ACC112 (cell line): ENCODE data around the gene TUT1.

Source experiments
- H2AFZ ChIP-seq: fragments of 200-600 bp; sonication (generic); one replicate; pipeline ENCODE4 v1.6.0; 2017; ENCODE audit warnings: antibody characterized with exemption, low read length; ENCODE audit not compliant: unreplicated experiment
- H3K27ac ChIP-seq: fragments of 200-600 bp; sonication (generic); 2 replicates; pipeline ENCODE4 v1.5.1; 2014; ENCODE audit warnings: low read depth, mild to moderate bottlenecking, antibody characterized with exemption, low read length, moderate library complexity
- H3K27me3 ChIP-seq: fragments of 200-600 bp; sonication (generic); 2 replicates; pipeline ENCODE4 v1.6.1; 2014; ENCODE audit warnings: mild to moderate bottlenecking, antibody characterized with exemption, low read length, moderate library complexity, mixed read lengths; ENCODE audit not compliant: insufficient read depth
- H3K36me3 ChIP-seq: fragments of 200-600 bp; sonication (generic); 2 replicates; pipeline ENCODE4 v1.6.1; 2016; ENCODE audit warnings: mild to moderate bottlenecking, antibody characterized with exemption, low read length, moderate library complexity, mixed read lengths; ENCODE audit not compliant: insufficient read depth
- H3K4me1 ChIP-seq: fragments of 200-600 bp; sonication (generic); one replicate; pipeline ENCODE4 v1.6.1; 2016; ENCODE audit warnings: low read length, mixed read lengths; ENCODE audit not compliant: insufficient read depth, unreplicated experiment, control insufficient read depth
- H3K4me3 ChIP-seq: fragments of 200-600 bp; sonication (generic); 2 replicates; pipeline ENCODE4 v1.5.1; 2014; ENCODE audit warnings: mild to moderate bottlenecking, low read depth, low read length
- H3K79me2 ChIP-seq: fragments of 200-600 bp; sonication (generic); one replicate; pipeline ENCODE4 v1.6.0; 2016; ENCODE audit warnings: low read length; ENCODE audit not compliant: control insufficient read depth, unreplicated experiment, insufficient read depth

The TUT1 gene

GRCh38 chr11:62546244-62546928, 44.9 kb downstream of the TUT1 start, which contains the start of gene AHNAK:
Gene AHNAK (minus strand): TSS chr11:62546806. CDS start chr11:62536098, 10,708 bp downstream.
- Histone ChIP-seq H3K36me3 (no peaks in the 10 kb centered on the region), H3K27ac (peak within 1 kb of the TSS; percentile 74), H3K79me2 (peaks cover 64% of the 10 kb centered on the region), H2AFZ (peak within 1 kb of the TSS; percentile 20), H3K4me1 (peaks cover 32% of the 10 kb centered on the region), H3K4me3 (peak within 1 kb of the TSS; percentile 97), H3K27me3 (no peaks in the 10 kb centered on the region)

- H3K36me3 ChIP-seq = no peaks in the 10 kb centered on the region
- H3K4me3 ChIP-seq = peak overlapping the region; percentile 97
- H3K4me1 ChIP-seq = peaks cover 39% of the 10 kb centered on the region
- H3K27me3 ChIP-seq = no peaks in the 10 kb centered on the region
- H2AFZ ChIP-seq = no peak overlapping the region
- peaks cover 71% of the 10 kb centered on the region for H3K79me2 ChIP-seq
- peak overlapping the region; percentile 74 for H3K27ac ChIP-seq
These were observed 45.7 kb downstream of the TUT1 start for GRCh38 chr11:62545437-62546243.

- H3K79me2 ChIP-seq = peaks cover 80% of the 10 kb centered on the region
- H3K27ac ChIP-seq = peak overlapping the region; percentile 74
- H2AFZ ChIP-seq = no peak overlapping the region
- H3K27me3 ChIP-seq = no peaks in the 10 kb centered on the region
- H3K4me1 ChIP-seq = peaks cover 46% of the 10 kb centered on the region
- H3K4me3 ChIP-seq = peak overlapping the region; percentile 97
- H3K36me3 ChIP-seq = no peaks in the 10 kb centered on the region
These were observed 46.5 kb downstream of the TUT1 start for GRCh38 chr11:62544581-62545436.

GRCh38 chr11:62543680-62544444, 47.5 kb downstream of the TUT1 start:
- H3K79me2 ChIP-seq = peaks cover 88% of the 10 kb centered on the region
- H3K36me3 ChIP-seq = no peaks in the 10 kb centered on the region
- H3K4me3 ChIP-seq = peak overlapping the region; percentile 97
- H3K27me3 ChIP-seq = no peaks in the 10 kb centered on the region
- peak overlapping the region; percentile 74 for H3K27ac ChIP-seq
- H3K4me1 ChIP-seq = peaks cover 50% of the 10 kb centered on the region
- H2AFZ ChIP-seq = no peak overlapping the region

GRCh38 chr11:62542750-62543567, 48.4 kb downstream of the TUT1 start:
- H3K27ac ChIP-seq = peak overlapping the region; percentile 74
- no peaks in the 10 kb centered on the region for H3K27me3 ChIP-seq
- peaks cover 96% of the 10 kb centered on the region for H3K79me2 ChIP-seq
- H2AFZ ChIP-seq = no peak overlapping the region
- peaks cover 50% of the 10 kb centered on the region for H3K4me1 ChIP-seq
- 0 out of 2 replicates have a peak, but pooled peaks cover 3% of the 10 kb centered on the region for H3K36me3 ChIP-seq
- H3K4me3 ChIP-seq = peak overlapping the region; percentile 97

GRCh38 chr11:62542111-62542745, 49.1 kb downstream of the TUT1 start:
- peaks cover 96% of the 10 kb centered on the region for H3K79me2 ChIP-seq
- H3K27ac ChIP-seq = peak overlapping the region; percentile 74
- H3K27me3 ChIP-seq = no peaks in the 10 kb centered on the region
- no peak overlapping the region for H2AFZ ChIP-seq
- H3K4me1 ChIP-seq = peaks cover 48% of the 10 kb centered on the region
- peak overlapping the region; percentile 97 for H3K4me3 ChIP-seq
- 0 out of 2 replicates have a peak, but pooled peaks cover 3% of the 10 kb centered on the region for H3K36me3 ChIP-seq

- Histone ChIP-seq H3K27me3 (no peaks in the 10 kb centered on the region), H3K79me2 (peaks cover 99% of the 10 kb centered on the region), H3K4me1 (peaks cover 53% of the 10 kb centered on the region), H3K36me3 (0 out of 2 replicates have a peak, but pooled peaks cover 3% of the 10 kb centered on the region), H3K27ac (peak overlapping the region; percentile 74), H3K4me3 (peak overlapping the region; percentile 97), H2AFZ (no peak overlapping the region)
These were observed 50.3 kb downstream of the TUT1 start for GRCh38 chr11:62540804-62541701.

- Histone ChIP-seq H3K79me2 (peaks cover 99% of the 10 kb centered on the region), H2AFZ (no peak overlapping the region), H3K27me3 (no peaks in the 10 kb centered on the region), H3K4me1 (peaks cover 55% of the 10 kb centered on the region), H3K4me3 (peak overlapping the region; percentile 64), H3K27ac (peak overlapping the region; percentile 70), H3K36me3 (peaks cover 12% of the 10 kb centered on the region)
These were observed 51.9 kb downstream of the TUT1 start for GRCh38 chr11:62539238-62539925.
